Esophagus muscularis mucosa (tissue), 4 donors: ENCODE results near the gene ELAC2. TPM values are rescaled to one million over a fixed set of nuclear protein-coding genes. Genes with fewer than 3 reads are reported as not detected.

Source experiments
- DNase-seq: peaks from one replicate; pipeline ENCODE4 v3.0.0-alpha.2; 2017; ENCODE audit errors: extremely low spot score
- H3K27ac ChIP-seq, 4 donors: fragments of 200-600 bp; sonication (generic); replicated peaks in 1 of 4; 1 replicate in 3 of 4; 2 replicates in 1 of 4; pipeline ENCODE4 v1.5.1; 2016 to 2019; ENCODE audit warnings: mild to moderate bottlenecking in 1 of 4
- H3K27me3 ChIP-seq, 4 donors: fragments of 200-600 bp; sonication (generic); one replicate each; pipeline versions ENCODE4 v1.5.1 to v1.6.0; 2016 to 2019
- H3K36me3 ChIP-seq, 4 donors: fragments of 200-600 bp; sonication (generic); one replicate each; pipeline ENCODE4 v1.5.1; 2016 to 2019
- H3K4me1 ChIP-seq, 4 donors: fragments of 200-600 bp; sonication (generic); one replicate each; pipeline ENCODE4 v1.5.1; 2016 to 2019
- H3K4me3 ChIP-seq, 4 donors: fragments of 200-600 bp; sonication (generic); 1 replicate in 2 of 4; 2 replicates in 2 of 4; pipeline ENCODE4 v1.5.1; 2016 to 2019; ENCODE audit warnings: mild to moderate bottlenecking in 4 of 4, moderate library complexity in 1 of 4
- H3K9me3 ChIP-seq, 4 donors: fragments of 200-600 bp; sonication (generic); 1 replicate in 3 of 4; 2 replicates in 1 of 4; pipeline ENCODE4 v1.5.1; 2016 to 2019
- EP300 ChIP-seq: sonication (generic); formaldehyde crosslinking; IDR thresholded peaks from one replicate; pipeline ENCODE4 v1.6.1; 2017; ENCODE audit warnings: antibody characterized with exemption
- POLR2A ChIP-seq: fragments of 450-650 bp; IDR thresholded peaks from one replicate; pipeline ENCODE4 v1.6.1; 2017; ENCODE audit warnings: antibody characterized with exemption, moderate library complexity, mild to moderate bottlenecking, low read depth
- POLR2AphosphoS5 ChIP-seq, 2 donors: sonication (generic); formaldehyde crosslinking; IDR thresholded peaks; one replicate each; pipeline ENCODE4 v1.6.1; 2017; ENCODE audit warnings: antibody characterized with exemption in 2 of 2
- WGBS: methylation state at CpG from one replicate; pipeline ENCODE4 v1.1.5; 2018; 5-methylcytosine and 5-hydroxymethylcytosine counted together
- intact Hi-C: fragments of 100-400 bp; cut with DNase I; formaldehyde crosslinking; loops from one replicate; pipeline ENCODE4 v1.15.1; 2023
- total RNA-seq, 4 donors: library from RNA; depleted of rRNA; stranded (reverse); fragments of >200 nt; gene quantifications; one replicate each; pipeline versions ENCODE4 v1.1.0 to v1.2.1, GENCODE V29; 2016
- TF ChIP-seq, protein P1 (sequence below), 3 experiments: fragments of 200-600 bp in 2 of 3; fragments of 450-650 bp in 1 of 3; sonication (generic) in 2 of 3; IDR thresholded peaks; one replicate each; pipeline ENCODE4 v1.5.1; 2017 to 2019; ENCODE audit warnings: antibody characterized with exemption in 3 of 3, mild to moderate bottlenecking in 2 of 3, moderate library complexity in 1 of 3

The ELAC2 gene
- total RNA-seq, 4 donors from 2014 or later = 55.5 to 94.7 (median 90.1) TPM

DNA sequence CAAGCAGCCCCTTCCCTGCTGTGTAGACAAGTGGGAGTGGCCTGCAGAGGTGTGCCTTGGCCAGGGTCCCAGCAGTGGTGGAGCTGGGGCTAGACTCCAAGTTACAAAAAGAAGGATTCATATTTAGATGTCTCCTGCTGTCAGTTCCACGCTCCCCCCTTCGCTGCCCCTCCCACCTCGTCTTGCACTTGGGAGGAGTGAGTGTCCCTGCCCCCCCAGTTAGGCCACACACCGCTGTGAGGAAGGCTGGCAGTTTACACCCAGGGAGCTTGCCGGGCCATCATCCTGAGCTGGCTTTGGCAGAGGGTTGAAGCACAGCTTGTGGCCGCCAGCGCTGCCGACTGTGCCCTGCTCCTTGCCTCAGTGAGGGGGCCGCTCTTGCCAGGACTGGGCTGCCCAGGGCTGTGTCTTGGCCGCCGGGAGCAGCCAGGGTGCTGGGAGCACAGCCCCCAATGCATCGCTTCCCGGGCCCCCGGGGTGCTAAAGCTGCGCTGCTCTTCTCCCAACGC is 44.3 kb downstream of the ELAC2 start:
- Histone ChIP-seq H3K4me1 (peaks cover 13 to 16% (median 15%) of the 10 kb centered on the region in 4 donors), H3K27ac (peak overlapping the region in 1 of 4 donors; percentile 33), H3K36me3 (no peaks in the 10 kb centered on the region), H3K4me3 (peak overlapping the region; percentile 51 to 61 (median 54)), H3K27me3 (peaks cover 0 to 10% (median 0%) of the 10 kb centered on the region in 4 donors), H3K9me3 (no peaks in the 10 kb centered on the region)
- DNase-seq = no peak
- intact Hi-C loops = no loop called here
- WGBS = 5% methylated on average over 8 of the region's 16 CpGs
- no peak for TF ChIP-seq POLR2A
- TF ChIP-seq EP300 = no peak
- TF ChIP-seq POLR2AphosphoS5 (IDR thresholded peaks at IDR 0.05) = no peak
- TF ChIP-seq, protein P1, sequence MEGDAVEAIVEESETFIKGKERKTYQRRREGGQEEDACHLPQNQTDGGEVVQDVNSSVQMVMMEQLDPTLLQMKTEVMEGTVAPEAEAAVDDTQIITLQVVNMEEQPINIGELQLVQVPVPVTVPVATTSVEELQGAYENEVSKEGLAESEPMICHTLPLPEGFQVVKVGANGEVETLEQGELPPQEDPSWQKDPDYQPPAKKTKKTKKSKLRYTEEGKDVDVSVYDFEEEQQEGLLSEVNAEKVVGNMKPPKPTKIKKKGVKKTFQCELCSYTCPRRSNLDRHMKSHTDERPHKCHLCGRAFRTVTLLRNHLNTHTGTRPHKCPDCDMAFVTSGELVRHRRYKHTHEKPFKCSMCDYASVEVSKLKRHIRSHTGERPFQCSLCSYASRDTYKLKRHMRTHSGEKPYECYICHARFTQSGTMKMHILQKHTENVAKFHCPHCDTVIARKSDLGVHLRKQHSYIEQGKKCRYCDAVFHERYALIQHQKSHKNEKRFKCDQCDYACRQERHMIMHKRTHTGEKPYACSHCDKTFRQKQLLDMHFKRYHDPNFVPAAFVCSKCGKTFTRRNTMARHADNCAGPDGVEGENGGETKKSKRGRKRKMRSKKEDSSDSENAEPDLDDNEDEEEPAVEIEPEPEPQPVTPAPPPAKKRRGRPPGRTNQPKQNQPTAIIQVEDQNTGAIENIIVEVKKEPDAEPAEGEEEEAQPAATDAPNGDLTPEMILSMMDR (IDR thresholded peaks at IDR 0.05) = no peak

DNA sequence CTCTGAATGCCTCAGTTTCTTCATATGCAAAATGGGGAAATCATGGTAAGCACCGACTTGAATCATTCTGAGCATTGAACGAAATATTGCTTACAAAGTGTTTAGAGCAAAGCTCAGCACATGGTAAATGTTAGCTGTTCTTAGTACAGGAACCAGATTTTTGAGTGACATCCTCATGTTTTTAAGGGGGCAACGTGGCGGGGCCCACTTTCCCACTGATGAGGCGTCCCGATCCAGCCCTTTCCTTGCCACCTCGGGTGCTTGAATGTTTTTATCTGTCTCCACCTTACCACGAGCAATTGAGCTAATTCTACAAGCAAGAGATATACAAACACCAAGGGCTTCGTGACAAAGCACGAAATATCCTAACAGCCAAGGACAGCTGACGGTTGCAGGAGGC is 49.9 kb downstream of the ELAC2 start:
- H3K9me3 ChIP-seq = no peaks in the 10 kb centered on the region
- TF ChIP-seq POLR2A (no peak), POLR2AphosphoS5 (IDR thresholded peaks at IDR 0.05) (no peak), EP300 (no peak)
- TF ChIP-seq, protein P1 (IDR thresholded peaks at IDR 0.05) = no peak
- no peak overlapping the region for H3K4me3 ChIP-seq
- intact Hi-C loops = no loop called here
- no peaks in the 10 kb centered on the region for H3K4me1 ChIP-seq
- 74% methylated on average over 11 of the region's 11 CpGs for WGBS
- H3K36me3 ChIP-seq = peaks cover 0 to 3% (median 0%) of the 10 kb centered on the region in 4 donors
- H3K27ac ChIP-seq = no peak overlapping the region
- no peaks in the 10 kb centered on the region for H3K27me3 ChIP-seq
- no peak for DNase-seq

DNA sequence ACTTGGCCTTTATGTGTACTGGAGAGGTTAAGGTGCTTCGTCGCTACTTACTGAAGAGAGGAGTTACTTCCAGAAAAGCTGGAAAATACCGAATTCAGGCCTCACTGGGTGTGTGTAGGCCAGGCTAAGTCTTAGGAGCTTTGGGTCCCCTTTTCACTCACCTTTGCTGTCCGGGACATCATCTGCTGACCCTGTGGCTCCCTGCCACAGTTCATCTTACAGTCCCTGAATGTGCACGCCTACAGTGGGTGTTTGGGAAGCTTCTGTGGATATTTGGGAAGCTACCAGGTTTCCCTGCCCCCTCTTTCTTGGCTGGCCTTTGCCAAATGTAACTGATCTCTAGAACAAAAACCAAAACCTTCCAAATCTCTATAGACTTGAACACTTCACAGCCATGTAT is 51.4 kb downstream of the ELAC2 start:
- Histone ChIP-seq H3K4me3 (no peak overlapping the region), H3K36me3 (peaks cover 0 to 3% (median 0%) of the 10 kb centered on the region in 4 donors), H3K27me3 (no peaks in the 10 kb centered on the region), H3K4me1 (no peaks in the 10 kb centered on the region), H3K27ac (no peak overlapping the region), H3K9me3 (no peaks in the 10 kb centered on the region)
- intact Hi-C loops = no loop called here
- TF ChIP-seq POLR2A = no peak
- TF ChIP-seq EP300 = no peak
- TF ChIP-seq, protein P1 (IDR thresholded peaks at IDR 0.05) = no peak
- TF ChIP-seq POLR2AphosphoS5 (IDR thresholded peaks at IDR 0.05) = no peak
- WGBS = 93% methylated on average over 5 of the region's 5 CpGs
- no peak for DNase-seq

DNA sequence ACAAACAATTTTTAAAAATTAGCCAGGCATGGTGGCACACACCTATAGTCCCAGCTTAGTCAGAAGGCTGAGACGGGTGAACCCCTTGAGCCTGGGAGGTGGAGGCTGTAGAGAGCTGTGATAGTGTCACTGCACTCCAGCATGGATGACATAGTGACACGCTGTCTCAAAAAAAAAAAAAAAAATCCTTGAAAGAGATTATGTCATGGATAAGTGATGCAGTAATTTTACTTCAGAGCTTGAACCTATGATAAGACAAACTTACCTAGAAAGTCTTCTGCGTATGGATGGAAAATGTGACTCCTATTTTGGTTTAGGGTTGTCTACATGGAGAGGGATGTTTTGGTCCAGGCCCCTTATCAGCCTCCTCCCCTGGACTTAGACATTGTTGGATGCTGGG is 51.8 kb downstream of the ELAC2 start:
- Histone ChIP-seq H3K27ac (no peak overlapping the region), H3K4me3 (no peak overlapping the region), H3K4me1 (no peaks in the 10 kb centered on the region), H3K36me3 (peaks cover 0 to 3% (median 0%) of the 10 kb centered on the region in 4 donors), H3K27me3 (no peaks in the 10 kb centered on the region), H3K9me3 (no peaks in the 10 kb centered on the region)
- 98% methylated on average over 3 of the region's 3 CpGs for WGBS
- TF ChIP-seq, protein P1 (IDR thresholded peaks at IDR 0.05) = no peak
- no peak for TF ChIP-seq POLR2A
- TF ChIP-seq POLR2AphosphoS5 (IDR thresholded peaks at IDR 0.05) = no peak
- TF ChIP-seq EP300 = no peak
- intact Hi-C loops = no loop called here
- DNase-seq = no peak

DNA sequence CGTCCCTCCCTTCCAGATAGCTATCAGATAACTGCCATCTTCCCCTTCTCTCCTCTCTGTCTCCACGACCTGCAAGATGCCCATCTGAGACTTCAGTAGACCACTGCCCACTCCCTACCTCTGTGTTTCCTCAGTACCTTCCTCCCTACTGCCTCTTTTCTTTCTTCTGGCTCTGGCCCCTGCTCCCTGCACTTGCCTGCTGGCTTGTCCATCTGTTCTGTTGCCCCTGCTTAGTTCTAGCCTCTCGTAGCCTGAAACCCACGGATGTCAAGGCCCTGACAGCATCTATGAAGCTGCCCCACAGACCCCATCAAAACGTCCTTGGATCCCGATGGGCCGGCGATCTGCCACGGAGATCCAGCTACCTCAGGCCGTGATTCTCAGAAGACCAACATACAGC is 53.0 kb downstream of the ELAC2 start:
- Histone ChIP-seq H3K9me3 (no peaks in the 10 kb centered on the region), H3K4me3 (no peak overlapping the region), H3K27me3 (no peaks in the 10 kb centered on the region), H3K4me1 (no peaks in the 10 kb centered on the region), H3K36me3 (peaks cover 0 to 3% (median under 1%) of the 10 kb centered on the region in 4 donors), H3K27ac (no peak overlapping the region)
- intact Hi-C loops = no loop called here
- no peak for TF ChIP-seq POLR2AphosphoS5 (IDR thresholded peaks at IDR 0.05)
- no peak for DNase-seq
- 93% methylated on average over 9 of the region's 10 CpGs for WGBS
